GM10248 (cell line): Measurements from ENCODE around the gene SHANK1.

Source experiments
- CTCF ChIA-PET: fragments of 300-600 bp; sonication (Branson Sonifier 250); formaldehyde crosslinking; extraction: SDS; loops from one replicate; lab custom pipeline; 2021; ENCODE audit warnings: antibody characterized with exemption; lab: Yijun Ruan, JAX
- POLR2A ChIA-PET: fragments of 350-650 bp; sonication (Branson Sonifier 250); formaldehyde crosslinking; extraction: SDS; loops from one replicate; lab custom pipeline; 2020; ENCODE audit warnings: antibody characterized with exemption; lab: Yijun Ruan, JAX
- DNase-seq: peaks from one replicate; pipeline ENCODE4 v3.0.0; 2012; ENCODE audit errors: extremely low spot score
- TF ChIP-seq, protein P1 (sequence below): IDR thresholded peaks from 2 replicates; pipeline ENCODE4 v1.5.1; 2012; ENCODE audit warnings: mild to moderate bottlenecking, low read depth; ENCODE audit errors: extremely low read depth, missing control alignments, control extremely low read depth

SHANK1 gene

DNA sequence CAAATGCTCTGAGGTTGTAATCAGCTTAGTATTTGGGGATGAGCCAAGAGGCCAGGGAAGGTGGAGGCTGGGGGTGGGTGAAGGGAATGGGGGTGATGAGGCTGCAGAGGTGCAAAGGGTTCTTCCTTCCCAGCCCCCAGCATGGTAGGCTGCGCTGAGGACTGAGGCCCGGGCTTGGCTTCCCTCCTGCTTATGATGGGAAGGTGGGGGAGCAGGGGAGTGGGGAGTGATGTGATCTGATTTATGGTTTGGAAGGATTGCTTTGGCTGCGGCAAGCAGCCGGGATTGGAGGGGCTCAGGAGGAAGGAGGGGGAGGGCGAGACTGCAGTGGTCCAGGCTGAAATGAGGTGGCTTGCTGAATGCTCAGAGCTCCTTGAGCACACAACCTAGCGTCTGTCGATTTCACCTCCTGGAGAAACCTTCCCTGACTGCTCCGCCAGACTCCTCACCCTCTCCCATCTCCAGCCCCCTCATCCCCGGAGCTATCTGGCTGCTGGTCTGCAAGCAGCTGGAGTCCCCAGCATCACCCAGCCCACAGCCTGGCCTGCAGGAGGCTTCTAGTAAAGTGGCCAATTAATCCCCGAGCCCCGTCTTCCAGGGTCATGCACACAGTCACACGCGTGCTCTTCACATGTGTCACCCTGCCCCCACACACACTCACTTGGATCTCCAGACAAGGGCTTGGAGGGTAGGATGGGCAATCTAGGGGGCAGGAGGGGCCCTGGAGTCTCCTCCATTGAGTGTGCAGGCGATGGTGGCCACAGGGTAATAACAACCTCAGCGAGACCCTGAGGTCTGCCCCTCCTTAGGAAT is 2.8 kb upstream of the SHANK1 start:
- no peak for DNase-seq
- CTCF ChIA-PET, result interaction anchor here (1.6 to 2.1 kb wide), 2 partner anchors 185 to 200 kb away, joined by 5 read pairs; no protein-coding TSS in a partner anchor
- POLR2A ChIA-PET, result interaction anchor here (0.5 kb wide), 1 partner anchor 673 kb away, joined by 3 read pairs; no protein-coding TSS in a partner anchor
- TF ChIP-seq, protein P1, sequence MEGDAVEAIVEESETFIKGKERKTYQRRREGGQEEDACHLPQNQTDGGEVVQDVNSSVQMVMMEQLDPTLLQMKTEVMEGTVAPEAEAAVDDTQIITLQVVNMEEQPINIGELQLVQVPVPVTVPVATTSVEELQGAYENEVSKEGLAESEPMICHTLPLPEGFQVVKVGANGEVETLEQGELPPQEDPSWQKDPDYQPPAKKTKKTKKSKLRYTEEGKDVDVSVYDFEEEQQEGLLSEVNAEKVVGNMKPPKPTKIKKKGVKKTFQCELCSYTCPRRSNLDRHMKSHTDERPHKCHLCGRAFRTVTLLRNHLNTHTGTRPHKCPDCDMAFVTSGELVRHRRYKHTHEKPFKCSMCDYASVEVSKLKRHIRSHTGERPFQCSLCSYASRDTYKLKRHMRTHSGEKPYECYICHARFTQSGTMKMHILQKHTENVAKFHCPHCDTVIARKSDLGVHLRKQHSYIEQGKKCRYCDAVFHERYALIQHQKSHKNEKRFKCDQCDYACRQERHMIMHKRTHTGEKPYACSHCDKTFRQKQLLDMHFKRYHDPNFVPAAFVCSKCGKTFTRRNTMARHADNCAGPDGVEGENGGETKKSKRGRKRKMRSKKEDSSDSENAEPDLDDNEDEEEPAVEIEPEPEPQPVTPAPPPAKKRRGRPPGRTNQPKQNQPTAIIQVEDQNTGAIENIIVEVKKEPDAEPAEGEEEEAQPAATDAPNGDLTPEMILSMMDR, result no peak

DNA sequence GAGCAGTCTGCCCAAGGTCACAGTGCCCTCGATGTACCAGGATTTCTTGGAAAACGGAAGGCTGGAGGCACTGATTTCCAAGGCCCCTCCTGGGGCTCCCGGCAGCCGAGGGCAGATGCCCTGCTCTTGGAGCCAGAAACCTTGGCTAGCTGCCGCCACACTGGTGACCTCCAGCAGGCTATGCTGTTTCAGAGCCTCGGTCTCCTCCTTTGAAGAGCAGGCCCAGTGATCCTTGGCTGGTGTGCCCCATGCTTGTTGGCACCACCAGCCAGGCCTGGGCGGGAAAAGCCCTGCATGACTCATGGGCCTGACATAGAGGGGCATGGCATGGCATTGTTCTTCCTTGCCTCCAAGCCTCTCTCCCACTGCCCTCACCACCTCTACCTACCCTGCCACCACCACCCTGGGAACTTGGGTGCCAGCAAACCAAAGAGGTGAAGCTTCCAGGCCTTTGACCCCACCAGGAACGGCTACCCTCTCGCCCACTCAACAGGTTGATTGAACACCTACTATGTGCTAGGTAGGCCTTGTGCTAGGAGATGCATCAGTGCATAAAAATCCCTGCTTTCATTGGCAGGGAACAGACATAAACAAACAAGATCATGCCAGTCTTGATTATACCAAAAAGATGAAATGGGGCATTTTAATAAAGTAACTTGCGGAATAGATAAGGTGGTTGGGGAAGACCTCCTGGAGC is 2.0 kb upstream of the SHANK1 start:
- DNase-seq, result no peak
- TF ChIP-seq, protein P1, result no peak
- CTCF ChIA-PET, result interaction anchor here (1.6 to 2.1 kb wide), 2 partner anchors 184 to 200 kb away, joined by 5 read pairs; no protein-coding TSS in a partner anchor
- POLR2A ChIA-PET, result interaction anchor here (0.5 kb wide), 1 partner anchor 674 kb away, joined by 3 read pairs; no protein-coding TSS in a partner anchor

DNA sequence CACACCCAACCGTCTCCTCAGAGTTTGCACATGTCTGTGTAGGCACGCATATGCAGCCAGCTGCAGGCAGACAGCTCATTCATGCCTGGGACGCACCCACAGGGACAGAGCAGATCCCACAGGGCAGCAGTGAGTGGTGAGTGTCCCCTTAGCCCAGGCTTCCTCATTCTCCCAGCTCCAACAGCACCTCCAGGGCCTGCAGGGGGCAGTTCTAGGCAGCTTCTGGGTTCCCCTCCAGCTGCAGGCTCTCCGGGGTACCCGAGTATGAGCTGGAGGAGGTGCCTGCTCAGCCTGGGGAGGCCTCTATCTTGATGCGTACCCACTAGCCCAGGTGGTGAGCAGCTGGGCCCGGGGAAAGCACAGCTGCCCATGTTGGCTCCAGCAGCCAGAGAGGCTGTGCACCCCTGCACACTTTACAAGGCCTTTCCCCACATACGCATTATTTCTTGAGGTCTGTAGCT is 1.3 kb upstream of the SHANK1 start:
- TF ChIP-seq, protein P1, result no peak
- POLR2A ChIA-PET, result no interaction called here
- DNase-seq, result no peak
- CTCF ChIA-PET, result interaction anchor here (1.6 to 2.1 kb wide), 2 partner anchors 183 to 201 kb away, joined by 5 read pairs; no protein-coding TSS in a partner anchor

DNA sequence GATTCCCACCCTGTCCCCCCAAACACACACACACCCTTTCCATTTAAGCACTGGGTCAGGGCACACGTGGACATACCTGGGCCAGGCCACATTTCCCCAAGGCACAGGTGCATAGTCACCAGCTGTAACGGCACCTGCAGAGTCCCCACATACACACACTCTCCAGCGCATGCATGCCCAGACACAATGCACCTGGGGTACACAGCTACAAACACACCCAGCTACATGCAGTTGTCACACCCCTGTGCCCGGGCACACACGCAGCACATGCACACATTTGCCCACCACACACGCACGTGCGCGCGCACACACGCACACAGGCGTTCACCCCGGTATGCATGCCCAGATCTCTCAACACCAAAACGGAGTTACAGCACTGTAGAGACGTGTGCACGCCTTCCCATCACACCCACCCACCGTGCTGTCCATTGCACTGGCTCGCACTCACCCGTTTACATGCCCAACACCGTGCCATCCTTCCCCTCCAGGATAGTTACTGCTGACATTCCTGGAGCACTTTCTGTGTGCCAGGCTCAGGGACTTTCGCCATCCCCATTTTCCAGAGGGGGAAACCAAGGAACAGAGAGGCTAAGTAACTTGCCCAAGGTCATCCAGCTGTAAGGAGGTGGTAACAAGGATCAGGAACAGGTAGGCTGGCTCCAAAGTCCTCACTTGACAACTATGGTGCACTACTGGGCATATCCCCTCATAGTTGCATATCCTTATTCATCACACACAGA is 749 bp upstream of the SHANK1 start:
- CTCF ChIA-PET, result interaction anchor here (2.1 kb wide), 1 partner anchor 183 kb away, joined by 5 read pairs; no protein-coding TSS in a partner anchor
- TF ChIP-seq, protein P1, result no peak
- POLR2A ChIA-PET, result no interaction called here
- no peak for DNase-seq

DNA sequence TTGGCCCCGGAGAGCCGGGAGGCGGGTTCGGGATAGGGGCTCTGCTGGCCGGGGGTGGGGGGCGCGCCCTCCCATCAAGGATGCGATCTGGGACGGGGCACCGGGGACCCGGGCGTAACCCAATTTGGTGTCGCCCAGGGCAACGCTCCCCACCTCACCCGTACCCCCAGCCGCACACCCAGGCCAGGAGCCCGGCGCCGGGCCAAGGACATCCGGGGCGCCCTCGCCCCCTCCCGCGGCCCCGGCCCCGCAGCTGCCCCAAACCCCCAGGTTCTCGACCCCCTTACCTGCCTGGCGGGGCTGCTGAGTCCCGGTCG is 525 bp downstream of the SHANK1 start:
- no peak for DNase-seq
- ChIA-PET CTCF (interaction anchor here (0.7 kb wide), 1 partner anchor 163 kb away, joined by 3 read pairs; no protein-coding TSS in a partner anchor), POLR2A (no interaction called here)
- TF ChIP-seq, protein P1, result no peak
